Measurements from ENCODE around the gene CPLX3.

The CPLX3 gene

DNA sequence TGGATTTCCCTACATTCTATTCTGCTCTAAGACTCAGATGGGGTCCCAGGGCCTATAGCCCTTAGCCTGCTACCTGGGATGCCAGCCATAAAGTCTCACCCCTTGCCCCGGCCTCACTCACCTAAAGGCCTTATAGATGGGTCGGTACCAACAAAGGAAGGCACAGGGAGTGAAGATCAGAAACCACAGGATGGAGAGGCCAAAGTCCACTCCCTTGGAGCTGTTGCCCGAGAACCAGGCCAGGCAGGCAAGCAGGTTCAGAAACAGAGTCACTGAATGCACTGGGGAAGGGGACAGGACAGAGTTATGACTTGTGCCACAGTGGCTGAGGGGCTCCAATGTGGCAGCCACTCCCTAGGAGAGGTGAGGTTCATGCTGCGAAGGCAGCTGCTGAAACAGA lies 24.0 kb downstream of the CPLX3 start:
- DNase-seq = no peak

DNA sequence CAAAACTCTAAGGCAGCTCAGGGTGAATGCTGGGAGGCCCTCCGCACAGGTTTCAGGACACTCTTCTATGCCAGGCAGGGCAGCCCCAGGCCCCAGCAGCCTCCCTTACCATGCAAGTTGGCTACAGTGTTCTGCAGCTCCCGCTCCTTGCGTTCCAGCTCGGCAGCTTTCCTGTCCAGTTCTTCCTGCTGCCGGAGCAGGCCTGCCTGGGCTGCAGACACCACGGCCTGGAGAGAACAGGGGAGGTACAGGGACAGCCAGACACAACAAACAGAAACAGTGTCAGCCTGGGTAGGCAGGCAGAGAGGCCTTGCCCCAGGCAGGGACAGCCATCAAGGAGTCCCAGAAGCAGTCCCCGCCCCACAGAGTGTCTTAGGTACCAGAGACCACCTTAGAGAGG lies 25.5 kb downstream of the CPLX3 start:
- no peak for DNase-seq

DNA sequence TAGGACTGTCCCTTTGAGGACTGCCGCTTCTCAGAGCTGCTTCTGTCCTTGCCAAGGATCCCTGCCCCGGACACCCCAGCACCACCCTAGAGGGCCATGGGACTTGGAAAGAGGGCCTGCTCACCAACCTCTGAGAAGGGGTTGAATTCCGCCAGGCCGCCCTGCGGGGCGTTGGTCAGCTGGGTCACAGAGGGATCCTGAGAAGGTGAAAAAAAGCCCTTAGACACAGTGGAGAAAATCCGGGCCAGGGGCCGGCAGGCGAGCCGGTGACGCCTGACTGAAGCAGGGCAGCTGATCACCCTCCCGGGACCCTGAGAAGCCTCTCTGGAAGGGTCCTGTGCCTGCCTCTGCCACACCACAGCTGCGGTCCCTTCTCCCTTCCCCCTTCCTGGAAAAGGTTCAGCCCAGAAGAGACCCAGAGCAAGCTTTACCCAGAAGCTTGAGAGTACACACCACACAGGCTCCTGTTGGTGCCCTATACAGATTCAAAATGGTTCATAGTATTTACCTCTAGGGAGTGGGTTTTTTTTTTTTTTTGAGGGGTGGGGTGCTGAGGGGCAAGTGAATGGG lies 28.1 kb downstream of the CPLX3 start:
- no peak for DNase-seq

GRCh38 chr15:74855857-74856256 lies 29.4 kb downstream of the CPLX3 start:
- no peak for DNase-seq

GRCh38 chr15:74856537-74856936 lies 30.1 kb downstream of the CPLX3 start:
- DNase-seq = no peak

DNA sequence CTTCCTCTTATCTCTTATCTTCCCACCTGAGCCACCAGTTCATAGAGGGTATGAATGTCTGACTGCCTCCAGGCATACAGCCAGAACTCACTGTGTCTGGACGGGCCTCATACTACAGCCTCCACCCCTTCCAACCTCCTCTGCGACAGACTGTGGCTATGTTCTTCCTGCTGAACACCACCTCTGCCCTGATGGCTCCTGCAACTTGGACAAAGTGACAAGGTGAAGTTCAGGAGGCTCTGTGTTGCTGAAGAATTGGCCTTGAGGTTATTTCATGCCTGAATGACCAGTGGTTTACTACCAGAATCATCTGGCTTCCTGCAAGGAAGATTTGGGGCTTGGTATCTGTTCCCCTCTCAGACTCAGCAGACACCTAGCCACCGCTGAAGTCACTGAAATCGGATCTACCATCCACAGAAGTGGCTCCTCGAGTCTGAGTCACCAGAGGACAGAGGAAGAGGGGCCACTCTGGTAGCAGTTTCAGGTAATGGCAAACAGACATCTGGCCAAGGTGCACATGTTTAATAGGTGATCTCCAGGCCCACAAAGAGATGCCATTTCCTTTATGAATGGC lies 30.7 kb downstream of the CPLX3 start:
- no peak for DNase-seq

DNA sequence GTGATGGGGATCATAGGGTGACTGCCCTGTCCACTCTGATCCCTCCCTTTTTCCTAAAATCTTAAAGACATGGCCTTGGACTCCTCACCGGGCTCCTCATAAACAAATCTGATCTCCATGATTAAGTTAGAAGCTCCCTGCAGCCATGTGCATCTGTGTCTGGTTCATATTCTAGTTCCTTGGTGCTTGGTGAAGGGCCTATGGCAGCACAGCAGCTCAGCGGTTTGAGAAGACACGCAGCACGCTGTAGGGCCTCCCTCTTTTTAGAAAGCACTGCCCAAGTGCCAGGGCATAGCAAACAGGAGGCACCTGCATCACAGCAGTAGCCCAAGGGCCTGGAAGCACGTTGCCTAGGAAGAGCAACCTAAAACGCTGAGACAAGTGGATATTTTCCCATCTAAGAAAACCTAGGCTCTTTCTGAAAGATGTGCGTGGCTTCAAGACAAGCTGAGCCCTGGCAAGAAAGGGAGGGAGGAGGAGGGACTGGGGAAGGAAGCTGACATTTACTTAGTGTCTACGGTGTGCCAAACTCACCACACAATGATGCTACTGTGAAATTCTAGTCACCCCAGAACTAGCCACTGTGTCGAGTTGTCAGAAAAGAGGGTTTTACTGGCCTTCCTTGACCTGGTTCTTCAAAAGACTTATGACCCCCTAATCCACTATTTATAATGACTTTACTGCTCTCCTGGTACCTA lies 31.4 kb downstream of the CPLX3 start:
- DNase-seq = no peak

GRCh38 chr15:74858369-74858740 lies 31.9 kb downstream of the CPLX3 start:
- DNase-seq = no peak

DNA sequence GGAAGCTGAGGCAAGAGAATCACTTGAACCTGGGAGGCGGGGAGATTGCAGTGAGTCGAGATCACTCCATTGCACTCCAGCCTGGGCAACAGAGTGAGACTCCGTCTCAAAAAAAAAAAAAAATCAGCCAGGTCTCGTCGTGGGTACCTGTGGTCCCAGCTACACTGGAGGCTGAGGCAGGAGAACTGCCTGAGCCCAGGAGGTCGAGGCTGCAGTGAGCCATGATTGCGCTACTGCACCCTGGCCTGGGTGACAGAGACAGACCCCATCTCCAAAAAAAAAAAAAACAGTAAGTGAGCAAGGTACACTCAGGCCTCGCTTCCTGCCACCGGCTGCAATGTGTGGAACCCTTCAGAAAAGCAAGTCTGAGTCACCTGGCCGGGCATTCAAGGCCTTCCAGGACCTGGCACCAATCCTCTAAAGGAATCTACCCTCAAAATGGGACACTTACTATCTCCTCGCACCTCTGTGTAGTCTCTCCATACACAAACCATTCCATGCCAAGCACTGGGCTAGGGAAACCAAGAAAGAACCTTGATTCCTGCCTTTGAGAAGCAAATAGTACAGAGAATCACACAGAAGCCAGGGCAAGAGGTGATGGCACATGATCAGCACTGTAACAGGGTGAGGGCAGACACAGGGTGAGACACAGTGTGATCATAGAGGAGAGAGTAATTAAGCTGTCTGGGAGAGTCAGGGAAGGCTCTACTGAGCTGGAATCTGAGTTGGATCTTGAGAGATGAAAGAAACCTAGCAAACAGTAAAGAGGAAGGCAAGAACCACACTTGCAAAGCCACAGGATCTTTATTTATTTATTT lies 37.0 kb downstream of the CPLX3 start:
- no peak for DNase-seq

GRCh38 chr15:74864296-74864695 lies 37.9 kb downstream of the CPLX3 start:
- no peak for DNase-seq

DNA sequence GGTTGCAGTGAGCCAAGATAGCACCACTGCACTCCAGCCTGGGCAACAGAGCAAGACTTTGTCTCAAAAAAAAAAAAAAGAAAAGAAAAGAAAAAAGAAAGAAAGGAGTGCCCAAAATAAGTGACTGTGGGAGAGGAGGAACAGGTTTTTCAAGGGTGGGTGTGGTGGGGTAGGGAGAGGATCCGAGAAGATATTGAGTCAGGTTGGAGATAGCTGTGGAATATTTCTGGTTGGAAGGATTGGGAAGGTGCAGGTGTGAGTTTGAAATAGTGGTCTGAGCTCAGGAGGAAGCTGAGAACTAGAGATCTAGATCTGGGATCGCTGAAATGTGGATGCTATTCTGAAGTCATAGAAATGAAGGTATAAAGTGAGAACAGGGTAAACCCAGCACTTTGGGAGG lies 38.9 kb downstream of the CPLX3 start:
- DNase-seq = no peak

DNA sequence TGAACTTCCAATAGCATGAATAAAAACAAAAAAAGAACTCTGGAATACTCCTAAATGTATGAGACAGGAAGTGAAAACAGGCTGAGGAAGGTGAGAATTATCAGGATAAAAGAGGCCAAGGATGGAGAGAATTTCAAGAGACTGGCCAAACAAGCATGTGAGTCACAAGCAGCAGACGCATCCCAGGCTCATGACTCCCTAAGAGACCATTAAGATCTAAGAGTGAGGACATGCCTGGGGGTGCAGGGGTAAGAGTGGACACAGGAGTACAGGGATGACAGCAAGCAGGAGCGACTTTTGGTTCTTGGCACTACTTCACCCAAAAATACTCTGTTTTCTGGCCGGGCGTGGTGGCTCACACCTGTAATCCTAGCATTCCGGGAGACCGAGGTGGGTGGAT lies 39.7 kb downstream of the CPLX3 start:
- no peak for DNase-seq

- DNase-seq = no peak
Observed at GRCh38 chr15:74867466-74868038, 41.1 kb downstream of the CPLX3 start.

- DNase-seq = no peak
Observed at GRCh38 chr15:74868059-74868458, 41.6 kb downstream of the CPLX3 start.

DNA sequence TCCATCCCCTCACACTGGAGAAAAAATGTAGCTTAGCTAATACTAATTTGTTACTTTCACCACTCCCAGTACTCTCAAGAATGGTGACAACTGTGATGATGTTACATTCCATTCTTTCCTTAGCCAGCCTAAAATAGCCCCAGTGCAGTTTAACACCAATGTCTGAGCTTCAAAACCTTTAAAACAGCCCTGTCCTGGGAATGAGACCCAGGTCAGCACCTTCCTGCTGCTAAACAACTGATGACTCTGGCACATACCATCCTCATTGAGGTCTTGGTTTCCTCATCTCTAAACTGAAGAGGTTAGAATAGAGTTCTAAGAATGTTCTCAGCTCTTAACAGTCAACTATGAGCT lies 42.9 kb downstream of the CPLX3 start:
- no peak for DNase-seq

DNA sequence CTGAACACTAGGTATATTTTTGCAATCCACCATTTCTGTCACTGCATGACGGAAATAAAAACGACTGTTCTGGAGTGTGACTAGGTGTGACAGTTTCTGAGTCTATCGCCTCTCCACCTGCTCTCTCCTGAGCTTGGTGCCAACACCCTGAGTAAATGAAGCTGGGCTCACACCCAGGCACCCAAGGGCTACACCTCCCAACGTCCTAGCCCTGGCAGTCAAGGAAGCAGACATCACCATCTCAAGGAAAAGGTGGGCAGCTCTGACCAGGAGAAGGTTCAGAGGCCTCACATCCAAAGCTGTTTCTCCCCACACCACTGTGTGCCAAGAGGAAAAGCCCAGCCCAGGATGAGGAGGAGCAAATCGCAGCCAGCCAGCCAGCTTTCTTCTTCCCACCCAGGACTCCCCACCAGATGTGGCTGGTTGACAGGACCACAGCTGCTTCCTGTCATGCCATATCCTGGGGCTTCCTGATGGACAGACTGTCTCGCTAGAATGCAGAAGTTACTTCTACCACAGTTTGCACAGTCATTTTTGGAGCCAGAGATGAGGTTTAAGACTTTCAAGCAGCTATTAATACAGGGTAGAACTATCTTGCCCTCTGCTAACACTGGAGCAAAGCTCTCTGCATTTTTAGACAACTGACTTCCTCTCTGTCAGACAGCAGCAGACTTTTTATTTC lies 43.4 kb downstream of the CPLX3 start:
- DNase-seq = no peak

GRCh38 chr15:74870436-74871215 lies 44.2 kb downstream of the CPLX3 start:
- no peak for DNase-seq

DNA sequence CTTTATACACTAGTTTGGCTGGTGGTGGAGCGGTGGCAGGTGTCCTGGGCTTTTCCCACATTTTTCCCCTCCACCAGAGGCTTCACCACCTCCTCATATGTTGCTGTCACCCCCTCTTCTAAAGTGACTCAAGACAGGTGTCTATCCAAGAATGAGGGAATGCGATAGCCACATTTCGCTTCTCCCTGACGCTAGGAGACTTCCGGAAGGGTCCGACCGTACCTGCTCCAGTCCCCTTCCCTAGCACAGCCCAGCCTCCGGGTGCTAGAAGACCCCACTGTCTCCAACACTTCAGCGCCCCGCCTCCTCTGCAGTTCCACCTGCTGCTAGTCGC lies 46.2 kb downstream of the CPLX3 start:
- DNase-seq = no peak

DNA sequence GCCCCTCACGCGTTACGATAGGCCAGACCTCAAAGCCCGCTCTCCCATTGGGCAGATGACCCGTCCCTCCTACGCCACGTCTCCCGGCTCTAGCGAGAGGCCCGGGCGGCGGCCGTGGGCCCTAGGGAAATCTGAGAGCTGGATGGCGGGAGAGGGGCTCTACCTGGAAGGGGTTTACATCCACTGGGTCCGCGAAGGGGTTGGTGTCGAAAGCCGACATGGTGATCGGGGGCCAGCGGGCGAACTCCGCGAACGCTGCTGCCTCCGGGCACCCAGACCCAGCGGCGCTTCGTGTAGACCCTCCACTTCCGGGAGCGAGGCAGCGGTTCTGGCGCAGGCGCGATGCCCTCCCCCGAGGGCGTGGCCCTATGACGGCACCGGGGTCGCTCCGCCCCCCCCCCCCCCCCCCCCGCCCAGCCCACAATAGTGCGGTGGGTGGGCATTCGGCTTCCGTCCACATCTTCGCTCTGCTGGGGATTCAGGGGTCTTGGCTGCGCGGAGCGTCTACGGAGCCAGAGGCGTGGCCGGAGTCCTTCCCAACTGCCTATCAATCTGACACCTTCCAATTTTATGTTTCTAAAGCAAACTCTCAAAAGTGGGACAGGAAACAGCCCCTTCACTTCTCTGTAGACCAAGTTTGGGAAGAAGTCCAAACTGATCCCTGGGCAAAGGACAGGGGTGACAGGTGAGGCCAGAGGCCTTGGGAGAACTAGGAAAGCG lies 46.8 kb downstream of the CPLX3 start, which contains the start of gene SCAMP2:
Gene SCAMP2, minus strand, starts transcription at position 330 of the 720 bp plus-strand sequence. Its CDS starts 110 bp downstream, at position 220.
- DNase-seq = peak; percentile 82 to 84

- DNase-seq = no peak
Observed at GRCh38 chr15:74873756-74874424, 47.5 kb downstream of the CPLX3 start.

DNA sequence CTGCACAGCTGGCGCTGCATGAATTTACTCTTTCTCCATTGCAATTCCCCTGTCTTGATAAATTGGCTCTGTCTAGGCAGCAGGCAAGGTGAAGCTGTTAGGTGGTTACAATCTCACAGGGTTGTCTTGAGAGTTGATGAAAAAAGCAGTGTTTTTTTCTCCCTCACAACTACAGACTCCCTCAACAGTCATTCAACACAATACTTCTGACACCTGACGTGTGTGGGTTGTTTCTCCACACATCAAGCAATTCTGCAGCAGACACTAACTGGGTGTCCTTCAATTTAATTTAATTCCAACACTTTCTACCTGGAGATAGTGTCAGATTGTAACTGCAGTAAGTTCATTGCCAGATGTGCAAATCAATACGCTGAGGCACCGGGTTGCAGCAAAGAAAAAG lies 51.8 kb downstream of the CPLX3 start:
- DNase-seq = no peak
